Fibroblast of villous mesenchyme (primary cell): ENCODE data around the gene RIC1. TPM values are rescaled to one million over a fixed set of nuclear protein-coding genes. Genes with fewer than 3 reads are reported as not detected.
"Not testable (repeated sequence)": the region's sequence is repeated elsewhere in the genome, so short reads cannot be mapped to it uniquely, and the experiment has no call there.

ENCODE experiments used
- DNase-seq: peaks from one replicate; pipeline ENCODE4 v3.0.0-alpha.2; 2010; ENCODE audit warnings: low read depth
- H3K4me3 ChIP-seq: 2 replicates; pipeline ENCODE4 v1.5.1; 2011; ENCODE audit warnings: low read depth, mild to moderate bottlenecking, low read length
- total RNA-seq: library from RNA; depleted of rRNA; stranded (reverse); fragments of >200 nt; gene quantifications from 2 replicates; pipeline ENCODE4 v1.2.3, GENCODE V29; 2012
- TF ChIP-seq, protein P1 (sequence below): IDR thresholded peaks from 2 replicates; pipeline ENCODE4 v1.5.1; 2012; ENCODE audit warnings: low read depth, mild to moderate bottlenecking, low read length; ENCODE audit not compliant: insufficient read depth

Gene RIC1
- total RNA-seq, 1 donor: 71.2 TPM

DNA sequence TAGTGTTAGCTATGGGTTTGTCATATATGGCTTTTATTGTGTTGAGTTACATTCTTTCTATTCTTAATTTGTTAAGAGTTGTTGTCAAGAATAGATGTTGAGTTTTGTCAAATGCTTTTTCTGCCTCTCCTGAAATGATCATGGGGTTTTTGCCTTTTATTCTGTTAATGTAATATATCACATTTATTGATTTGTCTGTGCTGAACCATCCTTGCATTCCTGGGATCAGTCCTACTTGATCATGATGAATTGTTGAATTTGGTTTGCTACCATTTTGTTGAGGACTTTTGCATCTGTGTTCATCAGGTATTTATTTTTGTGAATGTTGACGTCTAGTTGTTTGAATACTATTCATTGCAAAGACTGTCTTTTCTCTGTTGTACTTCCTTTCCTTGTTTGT lies 23.9 kb downstream of the RIC1 start:
- no peak for DNase-seq
- TF ChIP-seq, protein P1, sequence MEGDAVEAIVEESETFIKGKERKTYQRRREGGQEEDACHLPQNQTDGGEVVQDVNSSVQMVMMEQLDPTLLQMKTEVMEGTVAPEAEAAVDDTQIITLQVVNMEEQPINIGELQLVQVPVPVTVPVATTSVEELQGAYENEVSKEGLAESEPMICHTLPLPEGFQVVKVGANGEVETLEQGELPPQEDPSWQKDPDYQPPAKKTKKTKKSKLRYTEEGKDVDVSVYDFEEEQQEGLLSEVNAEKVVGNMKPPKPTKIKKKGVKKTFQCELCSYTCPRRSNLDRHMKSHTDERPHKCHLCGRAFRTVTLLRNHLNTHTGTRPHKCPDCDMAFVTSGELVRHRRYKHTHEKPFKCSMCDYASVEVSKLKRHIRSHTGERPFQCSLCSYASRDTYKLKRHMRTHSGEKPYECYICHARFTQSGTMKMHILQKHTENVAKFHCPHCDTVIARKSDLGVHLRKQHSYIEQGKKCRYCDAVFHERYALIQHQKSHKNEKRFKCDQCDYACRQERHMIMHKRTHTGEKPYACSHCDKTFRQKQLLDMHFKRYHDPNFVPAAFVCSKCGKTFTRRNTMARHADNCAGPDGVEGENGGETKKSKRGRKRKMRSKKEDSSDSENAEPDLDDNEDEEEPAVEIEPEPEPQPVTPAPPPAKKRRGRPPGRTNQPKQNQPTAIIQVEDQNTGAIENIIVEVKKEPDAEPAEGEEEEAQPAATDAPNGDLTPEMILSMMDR: no peak
- H3K4me3 ChIP-seq: no peak overlapping the region

DNA sequence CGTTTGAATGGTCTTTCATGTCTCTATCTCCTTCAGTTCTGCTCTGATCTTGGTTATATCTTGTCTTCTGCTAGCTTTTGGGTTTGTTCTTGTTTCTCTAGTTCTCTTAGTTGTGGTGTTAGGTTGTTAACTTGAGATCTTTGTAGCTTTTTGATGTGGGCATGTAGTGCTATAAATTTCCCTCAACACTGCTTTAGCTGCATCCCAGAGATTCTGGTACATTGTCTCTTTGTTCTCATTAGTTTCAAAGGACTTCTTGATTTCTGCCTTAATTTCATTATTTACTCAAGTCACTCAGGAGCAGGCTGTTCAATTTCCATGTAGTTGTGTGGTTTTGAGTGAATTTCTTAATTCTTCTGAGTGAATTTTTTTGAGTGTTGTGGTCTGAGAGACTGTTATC lies 33.9 kb downstream of the RIC1 start:
- DNase-seq, H3K4me3 ChIP-seq: not testable (repeated sequence)

DNA sequence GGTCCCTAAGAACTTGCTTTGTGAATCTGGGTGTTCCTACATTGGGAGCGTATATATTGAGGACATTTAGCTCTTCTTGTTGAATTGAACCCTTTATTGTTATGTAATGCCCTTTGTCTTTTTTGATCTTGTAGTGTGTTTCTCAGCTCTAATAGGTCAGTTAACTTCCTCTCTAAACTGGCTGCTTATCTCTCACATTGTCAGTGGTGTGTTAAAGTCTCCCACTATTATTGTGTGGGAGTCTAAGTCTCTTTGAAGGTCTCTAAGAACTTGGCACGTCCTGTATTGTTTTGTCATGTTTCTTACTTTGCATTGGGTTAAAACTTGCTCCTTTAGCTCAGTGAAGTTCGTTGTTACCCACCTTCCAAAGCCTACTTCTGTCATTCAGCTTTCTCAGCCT lies 36.2 kb downstream of the RIC1 start:
- no peak overlapping the region for H3K4me3 ChIP-seq
- DNase-seq: no peak
- TF ChIP-seq, protein P1: no peak

DNA sequence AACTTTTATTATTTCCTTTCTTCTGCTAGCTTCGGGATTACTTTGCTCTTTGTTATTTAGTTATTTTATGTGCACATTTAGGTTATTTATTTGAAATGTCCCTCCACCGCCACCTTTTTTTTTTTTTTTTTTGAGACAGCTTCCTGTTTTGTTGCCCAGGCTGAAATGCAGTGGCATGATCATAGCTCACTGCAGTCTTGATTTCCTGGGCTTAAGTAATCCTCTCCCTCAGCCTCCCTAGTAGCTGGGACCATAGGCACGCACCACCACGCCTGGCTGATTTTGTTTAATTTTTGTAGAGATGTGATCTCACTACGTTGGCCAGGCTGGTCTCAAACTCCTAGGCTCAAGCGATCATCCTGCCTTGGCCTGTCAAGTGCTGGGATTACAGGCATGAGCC lies 38.5 kb downstream of the RIC1 start:
- no peak for DNase-seq
- no peak overlapping the region for H3K4me3 ChIP-seq
- TF ChIP-seq, protein P1: no peak

DNA sequence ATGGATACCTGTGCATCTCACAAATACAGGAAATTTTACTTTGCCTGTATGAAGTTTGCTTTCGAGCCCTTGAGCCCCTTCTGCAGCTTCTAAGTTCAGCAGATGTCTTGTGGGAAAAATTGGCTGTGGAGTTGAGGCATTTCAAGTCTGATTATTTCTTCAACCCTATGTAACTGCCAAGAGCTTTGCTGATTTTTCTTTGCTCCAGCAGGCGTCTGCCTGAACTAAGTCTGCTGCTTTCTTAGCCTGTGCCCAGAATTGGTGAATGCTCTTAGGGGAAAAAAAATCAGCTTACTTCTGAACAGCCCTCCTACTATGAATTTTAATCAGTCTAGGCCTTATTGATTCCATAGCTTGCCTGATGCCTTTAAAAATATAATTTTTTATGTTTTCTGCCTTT lies 41.2 kb downstream of the RIC1 start:
- H3K4me3 ChIP-seq: no peak overlapping the region
- TF ChIP-seq, protein P1: no peak
- no peak for DNase-seq

DNA sequence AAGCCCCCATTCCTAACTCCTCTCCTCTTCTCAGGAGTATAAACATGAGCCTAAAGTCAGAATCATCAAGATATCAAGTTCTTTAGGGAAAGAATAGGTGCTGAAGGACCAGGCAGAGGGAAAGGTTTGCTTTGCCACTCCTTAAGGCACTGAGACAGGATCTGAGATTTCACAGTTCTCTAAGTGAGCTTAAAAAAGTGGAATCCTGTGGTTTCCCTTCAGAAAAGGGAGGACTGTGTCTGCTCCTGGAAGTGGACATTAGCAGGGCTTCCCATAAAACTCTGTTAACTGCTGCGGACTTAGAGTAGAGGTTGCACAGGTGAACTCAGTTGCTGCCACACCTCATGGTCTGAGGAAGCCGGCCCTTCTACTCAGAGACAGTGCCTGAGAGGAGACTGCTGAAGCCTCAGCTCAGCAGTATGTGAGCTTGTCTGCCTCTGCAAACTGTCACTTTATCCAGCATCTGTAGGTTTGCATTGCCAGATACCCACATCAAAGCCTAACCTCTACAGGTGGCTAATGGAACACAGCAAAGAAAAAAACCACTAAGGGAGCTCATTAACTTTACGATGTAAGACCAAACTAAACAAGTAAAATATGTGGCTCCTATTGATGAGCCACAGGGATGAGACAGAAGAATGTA lies 42.9 kb downstream of the RIC1 start:
- TF ChIP-seq, protein P1: no peak
- DNase-seq: peak; percentile 41
- H3K4me3 ChIP-seq: no peak overlapping the region

DNA sequence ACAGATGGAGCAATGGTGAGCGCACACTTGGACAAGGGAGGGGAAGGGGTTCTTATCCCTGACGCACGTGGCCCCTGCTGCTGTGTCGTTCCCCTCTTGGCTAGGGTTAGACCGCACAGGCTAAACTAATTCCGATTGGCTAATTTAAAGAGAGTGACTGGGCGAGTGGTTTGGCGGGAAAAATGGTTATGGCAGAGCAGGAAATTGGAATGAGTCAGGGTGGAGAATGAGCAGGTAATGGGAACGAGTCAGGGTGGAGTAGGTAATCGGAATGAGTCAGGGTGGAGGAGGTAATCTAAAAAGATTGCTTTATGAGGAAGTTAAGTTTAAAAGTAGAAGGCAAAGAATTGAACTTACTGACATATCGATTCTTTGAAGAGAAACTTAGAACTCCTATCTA lies 46.1 kb downstream of the RIC1 start:
- not testable (repeated sequence) for H3K4me3 ChIP-seq, DNase-seq

DNA sequence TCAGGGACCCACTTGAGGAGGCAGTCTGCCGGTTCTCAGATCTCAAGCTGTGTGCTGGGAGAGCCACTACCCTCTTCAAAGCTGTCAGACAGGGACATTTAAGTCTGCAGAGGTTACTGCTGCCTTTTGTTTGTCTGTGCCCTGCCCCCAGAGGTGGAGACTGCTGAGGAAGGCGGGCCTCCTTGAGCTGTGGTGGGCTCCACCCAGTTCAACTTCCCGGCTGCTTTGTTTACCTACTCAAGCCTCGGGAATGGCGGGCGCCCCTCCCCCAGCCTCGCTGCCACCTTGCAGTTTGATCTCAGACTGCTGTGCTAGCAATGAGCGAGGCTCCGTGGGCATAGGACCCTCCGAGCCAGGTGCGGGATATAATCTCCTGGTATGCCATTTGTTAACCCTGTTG lies 54.7 kb downstream of the RIC1 start:
- not testable (repeated sequence) for DNase-seq, H3K4me3 ChIP-seq
